K562 (cell line): Measurements from ENCODE around the gene ATG10. TPM values are rescaled to one million over a fixed set of nuclear protein-coding genes. Genes with fewer than 3 reads are reported as not detected.

ENCODE experiments used
- ARID1B ChIP-seq: fragments of 450-650 bp; IDR thresholded peaks from 2 replicates; pipeline ENCODE4 v1.6.1; 2016; ENCODE audit warnings: antibody characterized with exemption, mild to moderate bottlenecking, inconsistent platforms
- C11orf30 ChIP-seq: fragments of 450-650 bp; IDR thresholded peaks from 2 replicates; pipeline ENCODE4 v1.6.1; 2016; ENCODE audit warnings: low read depth, mild to moderate bottlenecking
- CCAR2 ChIP-seq: fragments of 200-400 bp; formaldehyde crosslinking; IDR thresholded peaks from 2 replicates; pipeline ENCODE4 v1.6.1; 2017; ENCODE audit warnings: mild to moderate bottlenecking, low read depth, low read length
- ETV6 ChIP-seq, 3 experiments: fragments of 150-350 bp in 1 of 3; sonication (generic) in 1 of 3; formaldehyde crosslinking in 1 of 3; IDR thresholded peaks; 2 replicates each; pipeline versions ENCODE4 v1.6.1 to v1.8.0; 2014 to 2022; ENCODE audit warnings: borderline replicate concordance in 2 of 3, low read depth in 2 of 3, antibody characterized with exemption in 1 of 3, low read length in 1 of 3, mild to moderate bottlenecking in 1 of 3, missing genetic modification reagents in 1 of 3
- EZH2 ChIP-seq: IDR thresholded peaks from 2 replicates; pipeline ENCODE4 v1.6.1; 2012; ENCODE audit warnings: low read depth, mild to moderate bottlenecking, inconsistent platforms, low read length, borderline replicate concordance
- FOS ChIP-seq: IDR thresholded peaks from 3 replicates; pipeline ENCODE4 v1.6.1; 2011; ENCODE audit not compliant: insufficient read length; ENCODE audit errors: extremely low read depth
- FOXO4 ChIP-seq: fragments of 450-650 bp; formaldehyde crosslinking; IDR thresholded peaks from 2 replicates; pipeline ENCODE4 v1.4.0; 2020; ENCODE audit warnings: mild to moderate bottlenecking, moderate library complexity
- GATAD2A ChIP-seq: fragments of 450-650 bp; IDR thresholded peaks from 2 replicates; pipeline ENCODE4 v1.6.1; 2017
- HEY1 ChIP-seq: fragments of 250-450 bp; sonication (Bioruptor Pico); IDR thresholded peaks from 2 replicates; pipeline ENCODE4 v1.5.0; 2020; ENCODE audit warnings: mild to moderate bottlenecking, moderate library complexity, borderline replicate concordance
- PML ChIP-seq: IDR thresholded peaks from 2 replicates; pipeline ENCODE4 v1.6.1; 2012; ENCODE audit warnings: low read length, inconsistent platforms
- RAD21 ChIP-seq, 2 experiments: fragments of 250-450 bp in 1 of 2; fragments of 450-650 bp in 1 of 2; sonication (Bioruptor Pico) in 1 of 2; formaldehyde crosslinking in 1 of 2; IDR thresholded peaks in 1 of 2; conservative IDR thresholded peaks in 1 of 2; 2 replicates each; pipeline versions ENCODE4 v1.4.0 to v1.8.0; 2020 to 2022; ENCODE audit warnings: mild to moderate bottlenecking in 2 of 2, moderate library complexity in 1 of 2
- RFX1 ChIP-seq: fragments of 450-650 bp; IDR thresholded peaks from 2 replicates; pipeline ENCODE4 v1.6.1; 2016; ENCODE audit warnings: mild to moderate bottlenecking, moderate library complexity
- SIN3A ChIP-seq, 2 experiments: fragments of 150-350 bp in 1 of 2; IDR thresholded peaks; 2 replicates each; pipeline ENCODE4 v1.6.1; 2011 to 2016; ENCODE audit warnings: borderline replicate concordance in 2 of 2, low read depth in 2 of 2, low read length in 2 of 2, mild to moderate bottlenecking in 2 of 2, moderate library complexity in 2 of 2; ENCODE audit not compliant: control insufficient read depth in 1 of 2
- SMARCB1 ChIP-seq: IDR thresholded peaks from 2 replicates; pipeline ENCODE4 v1.6.1; 2011; ENCODE audit warnings: improper control_type of control experiment, low read depth; ENCODE audit not compliant: insufficient read length
- TAF9B ChIP-seq: fragments of 450-650 bp; IDR thresholded peaks from 2 replicates; pipeline ENCODE4 v1.6.1; 2018; ENCODE audit warnings: mild to moderate bottlenecking; ENCODE audit not compliant: partially characterized antibody
- ZBTB17 ChIP-seq: fragments of 450-650 bp; formaldehyde crosslinking; IDR thresholded peaks from 2 replicates; pipeline ENCODE4 v1.4.0; 2020; ENCODE audit warnings: mild to moderate bottlenecking
- ZNF224 ChIP-seq: sonication (generic); formaldehyde crosslinking; IDR thresholded peaks from 2 replicates; pipeline ENCODE4 v1.8.0; 2022; ENCODE audit warnings: mild to moderate bottlenecking, missing genetic modification reagents
- ZNF316 ChIP-seq: fragments of 450-650 bp; IDR thresholded peaks from 2 replicates; pipeline ENCODE4 v1.6.1; 2016
- ZNF347 ChIP-seq: fragments of 450-650 bp; formaldehyde crosslinking; IDR thresholded peaks from 2 replicates; pipeline ENCODE4 v1.4.0; 2020; ENCODE audit warnings: low read depth, mild to moderate bottlenecking, moderate library complexity
- polyA plus RNA-seq, 8 experiments: library from polyadenylated mRNA; depleted of rRNA in 4 of 8; stranded (reverse) in 5 of 8; unstranded in 3 of 8; fragments of >200 nt; fragmentation: Nextera tagmentation in 2 of 8; fragmentation: Illumina TruSeq in 1 of 8; extraction: Ambion mirVana in 2 of 8; extraction: Trizol in 1 of 8; gene quantifications; 2 replicates each; pipeline versions ENCODE4 v1.2.1 to v1.2.3, GENCODE V29; 2011 to 2014; ENCODE audit warnings: inconsistent platforms in 1 of 8, missing spikeins in 1 of 8
- total RNA-seq, 7 experiments: library from RNA; depleted of rRNA in 6 of 7; stranded (reverse); fragments of >200 nt in 6 of 7; fragmentation: Illumina TruSeq in 2 of 7; extraction: Trizol in 2 of 7; gene quantifications; 2 replicates each; pipeline versions ENCODE4 v1.2.1 to v1.2.3, GENCODE V29; 2011 to 2021; ENCODE audit warnings: low replicate concordance in 1 of 7
- TF ChIP-seq, protein P1 (sequence below): sonication (generic); formaldehyde crosslinking; IDR thresholded peaks from 2 replicates; pipeline ENCODE4 v1.8.1; 2023; ENCODE audit warnings: mild to moderate bottlenecking, missing genetic modification reagents
- TF ChIP-seq, protein P2 (sequence below): sonication (generic); formaldehyde crosslinking; IDR thresholded peaks from 2 replicates; pipeline ENCODE4 v1.4.0; 2020; ENCODE audit warnings: mild to moderate bottlenecking, missing genetic modification reagents
- TF ChIP-seq, protein P3 (sequence below): sonication (generic); formaldehyde crosslinking; IDR thresholded peaks from 2 replicates; pipeline ENCODE4 v1.5.0; 2020; ENCODE audit warnings: missing genetic modification reagents

The ATG10 gene
- total and polyA plus RNA-seq, 9 of the 15 experiments (the other 6 are each of a cell fraction or from before 2014, with no cell fraction given) = 7.0 to 18.8 (median 14.6) TPM

GRCh38 chr5:82174128-82174918 is 202.5 kb downstream of the ATG10 start (continued):
- TF ChIP-seq FOXO4 (CRISPR knock-in tag) = no peak
- TF ChIP-seq EZH2 = no peak
- TF ChIP-seq CCAR2 = no peak
- TF ChIP-seq PML = no peak
- TF ChIP-seq GATAD2A = no peak
- no peak for TF ChIP-seq ARID1B
- no peak for TF ChIP-seq ZBTB17 (CRISPR knock-in tag)
- TF ChIP-seq ZNF316 = peak; percentile 44; the same call in 1 of the 2 replicates
- no peak for TF ChIP-seq TAF9B
- TF ChIP-seq RAD21 (CRISPR knock-in tag; conservative IDR thresholded peaks at IDR 0.05 in 1 of 2, IDR thresholded peaks at IDR 0.05 in 1 of 2) = peak; percentile 50 to 73
- TF ChIP-seq, protein P1, sequence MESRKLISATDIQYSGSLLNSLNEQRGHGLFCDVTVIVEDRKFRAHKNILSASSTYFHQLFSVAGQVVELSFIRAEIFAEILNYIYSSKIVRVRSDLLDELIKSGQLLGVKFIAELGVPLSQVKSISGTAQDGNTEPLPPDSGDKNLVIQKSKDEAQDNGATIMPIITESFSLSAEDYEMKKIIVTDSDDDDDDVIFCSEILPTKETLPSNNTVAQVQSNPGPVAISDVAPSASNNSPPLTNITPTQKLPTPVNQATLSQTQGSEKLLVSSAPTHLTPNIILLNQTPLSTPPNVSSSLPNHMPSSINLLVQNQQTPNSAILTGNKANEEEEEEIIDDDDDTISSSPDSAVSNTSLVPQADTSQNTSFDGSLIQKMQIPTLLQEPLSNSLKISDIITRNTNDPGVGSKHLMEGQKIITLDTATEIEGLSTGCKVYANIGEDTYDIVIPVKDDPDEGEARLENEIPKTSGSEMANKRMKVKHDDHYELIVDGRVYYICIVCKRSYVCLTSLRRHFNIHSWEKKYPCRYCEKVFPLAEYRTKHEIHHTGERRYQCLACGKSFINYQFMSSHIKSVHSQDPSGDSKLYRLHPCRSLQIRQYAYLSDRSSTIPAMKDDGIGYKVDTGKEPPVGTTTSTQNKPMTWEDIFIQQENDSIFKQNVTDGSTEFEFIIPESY (CRISPR knock-in tag) = no peak
- TF ChIP-seq C11orf30 = no peak
- no peak for TF ChIP-seq HEY1 (CRISPR knock-in tag)
- TF ChIP-seq SMARCB1 = no peak
- TF ChIP-seq, protein P2, sequence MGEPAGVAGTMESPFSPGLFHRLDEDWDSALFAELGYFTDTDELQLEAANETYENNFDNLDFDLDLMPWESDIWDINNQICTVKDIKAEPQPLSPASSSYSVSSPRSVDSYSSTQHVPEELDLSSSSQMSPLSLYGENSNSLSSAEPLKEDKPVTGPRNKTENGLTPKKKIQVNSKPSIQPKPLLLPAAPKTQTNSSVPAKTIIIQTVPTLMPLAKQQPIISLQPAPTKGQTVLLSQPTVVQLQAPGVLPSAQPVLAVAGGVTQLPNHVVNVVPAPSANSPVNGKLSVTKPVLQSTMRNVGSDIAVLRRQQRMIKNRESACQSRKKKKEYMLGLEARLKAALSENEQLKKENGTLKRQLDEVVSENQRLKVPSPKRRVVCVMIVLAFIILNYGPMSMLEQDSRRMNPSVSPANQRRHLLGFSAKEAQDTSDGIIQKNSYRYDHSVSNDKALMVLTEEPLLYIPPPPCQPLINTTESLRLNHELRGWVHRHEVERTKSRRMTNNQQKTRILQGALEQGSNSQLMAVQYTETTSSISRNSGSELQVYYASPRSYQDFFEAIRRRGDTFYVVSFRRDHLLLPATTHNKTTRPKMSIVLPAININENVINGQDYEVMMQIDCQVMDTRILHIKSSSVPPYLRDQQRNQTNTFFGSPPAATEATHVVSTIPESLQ = no peak
- TF ChIP-seq, protein P3, sequence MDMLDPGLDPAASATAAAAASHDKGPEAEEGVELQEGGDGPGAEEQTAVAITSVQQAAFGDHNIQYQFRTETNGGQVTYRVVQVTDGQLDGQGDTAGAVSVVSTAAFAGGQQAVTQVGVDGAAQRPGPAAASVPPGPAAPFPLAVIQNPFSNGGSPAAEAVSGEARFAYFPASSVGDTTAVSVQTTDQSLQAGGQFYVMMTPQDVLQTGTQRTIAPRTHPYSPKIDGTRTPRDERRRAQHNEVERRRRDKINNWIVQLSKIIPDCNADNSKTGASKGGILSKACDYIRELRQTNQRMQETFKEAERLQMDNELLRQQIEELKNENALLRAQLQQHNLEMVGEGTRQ (CRISPR knock-in tag) = no peak
- no peak for TF ChIP-seq FOS
- TF ChIP-seq SIN3A (IDR thresholded peaks at IDR 0.05; ENCODE audit: borderline replicate concordance in 2 of 2, control insufficient read depth in 1 of 2, low read depth in 2 of 2, low read length in 2 of 2) = no peak
- TF ChIP-seq RFX1 = peak; percentile 61
- no peak for TF ChIP-seq ZNF347
- no peak for TF ChIP-seq ETV6 (IDR thresholded peaks at IDR 0.05; ENCODE audit: borderline replicate concordance in 1 of 2, low read depth in 2 of 2, low read length in 1 of 2)
- no peak for TF ChIP-seq ETV6 (CRISPR knock-in tag; IDR thresholded peaks at IDR 0.05; ENCODE audit: borderline replicate concordance)
- no peak for TF ChIP-seq ZNF224
